AG09309 (cell line): ENCODE results near the gene EAF1.
"Not testable (repeated sequence)": the region's sequence is repeated elsewhere in the genome, so short reads cannot be mapped to it uniquely, and the experiment has no call there.

Experiments used
- DNase-seq: peaks from one replicate; pipeline ENCODE4 v3.0.0-alpha.2; 2010; ENCODE audit warnings: low read depth
- H3K4me3 ChIP-seq: 2 replicates; pipeline ENCODE4 v1.5.1; 2011; ENCODE audit warnings: mild to moderate bottlenecking, low read depth, low read length, moderate library complexity; ENCODE audit not compliant: control insufficient read depth
- TF ChIP-seq, protein P1 (sequence below): IDR thresholded peaks from 2 replicates; pipeline ENCODE4 v1.5.1; 2011; ENCODE audit warnings: mild to moderate bottlenecking, low read depth, low read length, inconsistent platforms; ENCODE audit not compliant: insufficient read depth, control insufficient read depth; ENCODE audit errors: missing control alignments

Gene EAF1

GRCh38 chr3:15385901-15386653 is 41.3 kb upstream of the EAF1 start:
- no peak overlapping the region for H3K4me3 ChIP-seq
- TF ChIP-seq, protein P1, sequence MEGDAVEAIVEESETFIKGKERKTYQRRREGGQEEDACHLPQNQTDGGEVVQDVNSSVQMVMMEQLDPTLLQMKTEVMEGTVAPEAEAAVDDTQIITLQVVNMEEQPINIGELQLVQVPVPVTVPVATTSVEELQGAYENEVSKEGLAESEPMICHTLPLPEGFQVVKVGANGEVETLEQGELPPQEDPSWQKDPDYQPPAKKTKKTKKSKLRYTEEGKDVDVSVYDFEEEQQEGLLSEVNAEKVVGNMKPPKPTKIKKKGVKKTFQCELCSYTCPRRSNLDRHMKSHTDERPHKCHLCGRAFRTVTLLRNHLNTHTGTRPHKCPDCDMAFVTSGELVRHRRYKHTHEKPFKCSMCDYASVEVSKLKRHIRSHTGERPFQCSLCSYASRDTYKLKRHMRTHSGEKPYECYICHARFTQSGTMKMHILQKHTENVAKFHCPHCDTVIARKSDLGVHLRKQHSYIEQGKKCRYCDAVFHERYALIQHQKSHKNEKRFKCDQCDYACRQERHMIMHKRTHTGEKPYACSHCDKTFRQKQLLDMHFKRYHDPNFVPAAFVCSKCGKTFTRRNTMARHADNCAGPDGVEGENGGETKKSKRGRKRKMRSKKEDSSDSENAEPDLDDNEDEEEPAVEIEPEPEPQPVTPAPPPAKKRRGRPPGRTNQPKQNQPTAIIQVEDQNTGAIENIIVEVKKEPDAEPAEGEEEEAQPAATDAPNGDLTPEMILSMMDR, result no peak
- no peak for DNase-seq

- not testable (repeated sequence) for H3K4me3 ChIP-seq, DNase-seq
Measured at GRCh38 chr3:15386654-15386955, 40.8 kb upstream of the EAF1 start.

- TF ChIP-seq, protein P1, result no peak
- no peak for DNase-seq
- no peak overlapping the region for H3K4me3 ChIP-seq
Measured at GRCh38 chr3:15387171-15387581, 40.2 kb upstream of the EAF1 start.

DNA sequence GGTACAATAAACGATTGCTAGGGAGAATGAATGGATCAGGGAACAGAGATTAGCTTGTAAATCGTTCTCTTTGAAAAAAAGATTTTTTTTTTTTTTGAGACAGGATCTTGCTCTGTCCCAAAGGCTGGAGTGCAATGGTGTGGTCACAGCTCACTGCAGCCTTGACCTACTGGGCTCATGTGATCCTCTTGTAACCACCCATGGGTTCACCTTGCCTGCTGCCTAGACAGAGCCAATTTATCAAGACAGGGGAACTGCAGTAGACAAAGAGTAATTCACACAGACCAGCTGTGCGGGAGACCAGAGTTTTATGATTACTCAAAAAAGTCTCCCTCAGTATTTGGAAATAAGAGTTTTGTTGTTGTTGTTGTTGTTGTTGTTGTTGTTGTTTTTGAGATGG is 39.7 kb upstream of the EAF1 start:
- H3K4me3 ChIP-seq, result no peak overlapping the region
- DNase-seq, result no peak
- TF ChIP-seq, protein P1, result no peak

DNA sequence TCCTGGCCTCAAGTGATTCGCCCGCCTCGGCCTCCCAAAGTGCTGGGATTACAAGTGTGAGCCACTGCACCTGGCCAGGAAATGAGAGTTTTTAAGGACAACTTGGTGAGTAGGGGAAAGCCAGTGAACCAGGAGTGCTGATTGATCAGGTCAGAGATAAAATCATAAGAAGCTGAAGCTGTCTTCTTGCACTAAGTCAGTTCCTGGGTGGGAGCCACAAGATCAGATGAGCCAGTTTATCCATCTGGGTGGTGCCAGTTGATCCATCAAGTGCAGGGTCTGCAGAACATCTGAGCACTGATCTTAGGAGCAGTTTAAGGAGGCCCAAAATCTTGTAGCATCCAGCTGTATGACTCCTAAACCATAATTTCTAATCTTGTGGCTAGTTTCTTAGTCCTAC is 39.1 kb upstream of the EAF1 start:
- not testable (repeated sequence) for DNase-seq, H3K4me3 ChIP-seq

DNA sequence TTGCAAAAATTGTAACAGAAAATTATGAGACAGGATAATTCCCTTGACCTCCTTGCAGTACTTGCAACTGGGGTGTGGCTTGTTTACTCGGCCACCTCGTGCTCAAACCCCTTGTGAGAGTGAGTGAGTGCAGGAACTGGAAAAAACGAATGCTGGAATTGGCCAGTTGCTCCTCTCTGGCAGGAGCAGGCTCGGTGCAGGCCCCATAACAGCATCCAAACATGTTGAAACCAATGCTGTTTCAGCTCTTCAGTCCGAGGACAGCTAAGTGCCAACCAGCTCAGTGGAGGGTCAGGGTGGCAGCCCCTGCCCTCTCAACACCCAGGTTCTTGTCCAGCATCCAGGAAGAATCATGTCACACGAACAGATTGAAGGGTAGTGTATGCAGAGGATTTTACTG is 36.9 kb upstream of the EAF1 start:
- no peak for DNase-seq
- no peak overlapping the region for H3K4me3 ChIP-seq
- TF ChIP-seq, protein P1, result no peak

DNA sequence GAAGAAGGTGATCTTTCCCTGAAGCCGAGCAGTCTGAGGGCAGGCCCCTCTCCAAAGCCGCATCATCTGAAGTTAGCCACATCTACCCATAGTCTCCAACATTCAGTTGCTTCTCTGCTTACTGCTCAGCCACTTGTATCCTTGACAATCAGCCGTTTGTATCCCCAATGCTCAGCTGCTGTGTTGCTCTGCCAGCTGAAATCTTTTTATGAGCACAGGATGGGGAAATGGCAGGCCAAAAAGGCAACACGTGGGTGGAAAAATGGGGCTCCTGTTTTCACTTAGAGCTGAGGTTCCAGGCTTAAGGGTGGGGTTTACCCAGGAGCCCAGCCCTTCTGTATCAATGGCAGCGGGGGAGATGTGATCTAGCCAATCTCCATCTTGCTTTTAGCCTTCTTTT is 36.4 kb upstream of the EAF1 start:
- H3K4me3 ChIP-seq, result no peak overlapping the region
- TF ChIP-seq, protein P1, result no peak
- no peak for DNase-seq

DNA sequence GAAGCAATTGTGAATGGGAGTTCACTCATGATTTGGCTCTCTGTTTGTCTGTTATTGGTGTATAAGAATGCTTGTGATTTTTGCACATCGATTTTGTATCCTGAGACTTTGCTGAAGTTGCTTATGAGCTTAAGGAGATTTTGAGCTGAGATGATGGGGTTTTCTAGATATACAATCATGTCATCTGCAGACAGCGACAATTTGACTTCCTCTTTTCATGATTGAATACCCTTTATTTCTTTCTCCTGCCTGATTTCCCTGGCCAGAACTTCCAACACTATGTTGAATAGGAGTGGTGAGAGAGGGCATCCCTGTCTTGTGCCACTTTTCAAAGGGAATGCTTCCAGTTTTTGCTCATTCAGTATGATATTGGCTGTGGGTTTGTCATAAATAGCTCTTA is 34.1 kb upstream of the EAF1 start:
- DNase-seq, H3K4me3 ChIP-seq: not testable (repeated sequence)

DNA sequence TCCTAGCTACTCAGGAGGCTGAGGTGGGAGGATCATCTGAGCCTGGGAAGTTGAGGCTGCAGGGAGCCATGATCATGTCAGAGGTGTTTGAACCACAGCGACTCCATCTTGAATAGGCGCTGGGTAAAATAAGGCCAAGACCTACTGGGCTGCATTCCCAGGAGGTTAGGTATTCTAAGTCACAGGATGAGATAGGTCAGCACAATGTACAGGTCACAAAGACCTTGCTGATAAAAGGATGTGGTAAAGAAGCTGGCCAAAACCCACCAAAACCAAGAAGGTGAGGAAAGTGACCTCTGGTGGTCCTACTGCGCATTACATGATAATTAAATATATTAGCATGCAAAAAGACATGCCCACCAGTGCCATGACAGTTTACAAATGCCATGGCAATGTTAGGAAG is 28.7 kb upstream of the EAF1 start:
- not testable (repeated sequence) for DNase-seq

More for the DNA sequence above, 28.7 kb upstream of the EAF1 start:
- TF ChIP-seq, protein P1, result peak; percentile 51
- not testable (repeated sequence) for H3K4me3 ChIP-seq
